Thyroid gland (tissue), 4 donors: Measurements from ENCODE around the gene GMPS.

Experiments used
- POLR2A ChIP-seq, 2 donors: fragments of 450-650 bp; IDR thresholded peaks; one replicate each; pipeline ENCODE4 v1.6.1; 2017; ENCODE audit warnings: antibody characterized with exemption in 2 of 2, mild to moderate bottlenecking in 2 of 2, moderate library complexity in 1 of 2
- TF ChIP-seq, protein P1 (sequence below), 6 experiments: fragments of 200-600 bp in 3 of 6; fragments of 450-650 bp in 3 of 6; sonication (generic) in 3 of 6; IDR thresholded peaks; one replicate each; pipeline ENCODE4 v1.5.1; 2016 to 2019; ENCODE audit warnings: antibody characterized with exemption in 6 of 6, mild to moderate bottlenecking in 2 of 6, inconsistent platforms in 1 of 6, moderate library complexity in 1 of 6

DNA sequence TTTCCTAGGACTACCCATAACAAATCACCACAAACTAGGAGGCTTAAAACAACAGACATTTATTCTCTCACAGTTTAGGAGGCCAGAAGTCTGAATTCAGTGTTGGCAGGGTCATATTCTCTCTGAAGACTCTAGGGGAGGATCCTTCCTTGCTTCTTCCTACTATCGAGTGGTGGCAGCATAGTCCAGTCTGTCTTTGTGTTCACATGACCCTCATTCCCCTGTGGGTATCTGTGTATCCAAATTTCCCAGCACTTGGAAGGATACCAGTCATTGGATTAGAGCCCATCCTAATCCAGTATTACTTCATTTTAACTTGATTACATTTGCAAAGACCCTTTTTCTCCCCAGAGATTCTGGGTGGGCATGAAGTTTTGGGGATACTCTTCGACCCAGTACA, 63.8 kb downstream of the GMPS start:
- TF ChIP-seq, protein P1, sequence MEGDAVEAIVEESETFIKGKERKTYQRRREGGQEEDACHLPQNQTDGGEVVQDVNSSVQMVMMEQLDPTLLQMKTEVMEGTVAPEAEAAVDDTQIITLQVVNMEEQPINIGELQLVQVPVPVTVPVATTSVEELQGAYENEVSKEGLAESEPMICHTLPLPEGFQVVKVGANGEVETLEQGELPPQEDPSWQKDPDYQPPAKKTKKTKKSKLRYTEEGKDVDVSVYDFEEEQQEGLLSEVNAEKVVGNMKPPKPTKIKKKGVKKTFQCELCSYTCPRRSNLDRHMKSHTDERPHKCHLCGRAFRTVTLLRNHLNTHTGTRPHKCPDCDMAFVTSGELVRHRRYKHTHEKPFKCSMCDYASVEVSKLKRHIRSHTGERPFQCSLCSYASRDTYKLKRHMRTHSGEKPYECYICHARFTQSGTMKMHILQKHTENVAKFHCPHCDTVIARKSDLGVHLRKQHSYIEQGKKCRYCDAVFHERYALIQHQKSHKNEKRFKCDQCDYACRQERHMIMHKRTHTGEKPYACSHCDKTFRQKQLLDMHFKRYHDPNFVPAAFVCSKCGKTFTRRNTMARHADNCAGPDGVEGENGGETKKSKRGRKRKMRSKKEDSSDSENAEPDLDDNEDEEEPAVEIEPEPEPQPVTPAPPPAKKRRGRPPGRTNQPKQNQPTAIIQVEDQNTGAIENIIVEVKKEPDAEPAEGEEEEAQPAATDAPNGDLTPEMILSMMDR (IDR thresholded peaks at IDR 0.05), result no peak
- no peak for TF ChIP-seq POLR2A (IDR thresholded peaks at IDR 0.05)
